CD4-positive, alpha-beta T cell (primary cell): ENCODE results near the gene GATA5. TPM values are rescaled to one million over a fixed set of nuclear protein-coding genes. Genes with fewer than 3 reads are reported as not detected.

Experiments used
- ATAC-seq: fragments of 200-7000 bp; cut with Tn5 transposase; one replicate; pipeline ENCODE4 v1.10.0; 2022; ENCODE audit warnings: mild to moderate bottlenecking; ENCODE audit not compliant: poor library complexity
- CTCF ChIA-PET: fragments of 350-600 bp; sonication (Branson Sonifier 250); formaldehyde crosslinking; loops from one replicate; lab custom pipeline; 2021; ENCODE audit warnings: antibody characterized with exemption, inconsistent platforms; lab: Charles Lee
- POLR2A ChIA-PET: fragments of 350-600 bp; sonication (Branson Sonifier 250); formaldehyde crosslinking; loops from one replicate; lab custom pipeline; 2021; ENCODE audit warnings: antibody characterized with exemption, inconsistent platforms; lab: Charles Lee
- DNase-seq, 14 experiments: peaks; one replicate each; pipeline ENCODE4 v3.0.0-alpha.2; 2013 to 2020; ENCODE audit warnings: mixed read lengths in 2 of 14
- H3K27ac ChIP-seq, 2 donors: one replicate each; pipeline versions ENCODE4 v1.5.1 to v1.7.0; 2013; ENCODE audit warnings: low read length in 2 of 2, low read depth in 1 of 2, mild to moderate bottlenecking in 1 of 2
- H3K27me3 ChIP-seq, 2 experiments: 1 replicate in 1 of 2; 2 replicates in 1 of 2; pipeline versions ENCODE4 v1.6.1 to v1.7.0; 2013; ENCODE audit warnings: low read length in 2 of 2, control low read depth in 1 of 2, mild to moderate bottlenecking in 1 of 2, moderate library complexity in 1 of 2; ENCODE audit not compliant: insufficient read depth in 2 of 2, control insufficient read depth in 1 of 2
- H3K36me3 ChIP-seq: one replicate; pipeline ENCODE4 v1.6.1; 2013; ENCODE audit warnings: low read length, control low read depth; ENCODE audit not compliant: insufficient read depth
- H3K4me1 ChIP-seq: one replicate; pipeline ENCODE4 v1.6.1; 2013; ENCODE audit warnings: low read length, control low read depth; ENCODE audit not compliant: insufficient read depth
- H3K4me3 ChIP-seq: one replicate; pipeline ENCODE4 v1.5.1; 2013; ENCODE audit warnings: mild to moderate bottlenecking, low read length, moderate library complexity
- H3K9me3 ChIP-seq, 2 experiments: 1 replicate in 1 of 2; 2 replicates in 1 of 2; pipeline versions ENCODE4 v1.6.1 to v1.7.0; 2013; ENCODE audit warnings: low read length in 2 of 2, mild to moderate bottlenecking in 2 of 2, control low read depth in 1 of 2, moderate library complexity in 1 of 2; ENCODE audit not compliant: control insufficient read depth in 1 of 2, insufficient read depth in 1 of 2
- H3K27ac Mint-ChIP-seq: one replicate; pipeline ENCODE4 v1.8.0; 2020; ENCODE audit warnings: mixed read lengths
- H3K27me3 Mint-ChIP-seq: one replicate; pipeline ENCODE4 v1.8.0; 2021; ENCODE audit warnings: mixed read lengths
- H3K36me3 Mint-ChIP-seq: one replicate; pipeline ENCODE4 v1.8.0; 2021; ENCODE audit warnings: low read depth, mixed read lengths
- H3K4me1 Mint-ChIP-seq: one replicate; pipeline ENCODE4 v1.8.0; 2021; ENCODE audit warnings: low read depth, mixed read lengths
- H3K4me3 Mint-ChIP-seq: one replicate; pipeline ENCODE4 v1.8.0; 2020; ENCODE audit warnings: mild to moderate bottlenecking, mixed read lengths
- H3K9me3 Mint-ChIP-seq: one replicate; pipeline ENCODE4 v1.8.0; 2020; ENCODE audit warnings: mixed read lengths
- intact Hi-C, 2 experiments: fragments of 100-400 bp; cut with DNase I in 1 of 2; cut with micrococcal nuclease in 1 of 2; formaldehyde crosslinking; loops; one replicate each; pipeline versions ENCODE4 v1.15.1 to v1.9.0; 2023 to 2025; cut with DNase I, micrococcal nuclease
- total RNA-seq, 174 experiments: library from RNA in 2 of 174; stranded (reverse) in 2 of 174; gene quantifications; one replicate each; pipeline ENCODE4 v1.2.3 and lab custom pipeline; 2021 to 2026
- TF ChIP-seq, protein P1 (sequence below): fragments of 200-600 bp; IDR thresholded peaks from one replicate; pipeline ENCODE4 v1.8.0; 2022; ENCODE audit warnings: antibody characterized with exemption, mild to moderate bottlenecking

GATA5 gene
- total RNA-seq, 2 experiments from 2014 or later = not detected

DNA sequence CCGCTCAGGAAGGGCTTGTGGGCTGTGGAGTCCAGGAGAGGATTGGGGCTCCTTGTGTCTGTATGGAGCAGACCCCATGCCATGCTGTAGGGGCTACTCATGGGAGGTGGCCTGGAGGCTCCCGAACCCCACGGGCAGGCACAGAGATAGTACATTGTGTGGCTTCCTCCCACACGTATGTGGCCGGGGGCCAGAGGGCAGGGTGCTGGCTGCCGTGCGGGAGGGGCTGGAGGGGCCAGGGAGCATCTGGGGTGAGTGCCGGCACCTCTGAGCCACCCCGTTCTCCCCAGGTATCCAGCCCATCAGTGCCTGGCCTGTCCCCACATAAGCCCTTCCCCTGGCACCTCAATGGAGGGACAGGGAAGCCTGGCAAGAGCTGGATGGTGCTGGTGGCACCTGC, 56.0 kb downstream of the GATA5 start:
- ATAC-seq = no peak
- Histone ChIP-seq H3K27me3 (peaks cover 0 to 7% of the 10 kb centered on the region in 2 experiments), H3K27ac (no peak overlapping the region), H3K4me3 (no peak overlapping the region), H3K9me3 (peaks cover 0 to 7% of the 10 kb centered on the region in 2 experiments), H3K36me3 (no peaks in the 10 kb centered on the region), H3K4me1 (no peaks in the 10 kb centered on the region)
- ChIA-PET CTCF (no interaction called here), POLR2A (no interaction called here)
- TF ChIP-seq, protein P1, sequence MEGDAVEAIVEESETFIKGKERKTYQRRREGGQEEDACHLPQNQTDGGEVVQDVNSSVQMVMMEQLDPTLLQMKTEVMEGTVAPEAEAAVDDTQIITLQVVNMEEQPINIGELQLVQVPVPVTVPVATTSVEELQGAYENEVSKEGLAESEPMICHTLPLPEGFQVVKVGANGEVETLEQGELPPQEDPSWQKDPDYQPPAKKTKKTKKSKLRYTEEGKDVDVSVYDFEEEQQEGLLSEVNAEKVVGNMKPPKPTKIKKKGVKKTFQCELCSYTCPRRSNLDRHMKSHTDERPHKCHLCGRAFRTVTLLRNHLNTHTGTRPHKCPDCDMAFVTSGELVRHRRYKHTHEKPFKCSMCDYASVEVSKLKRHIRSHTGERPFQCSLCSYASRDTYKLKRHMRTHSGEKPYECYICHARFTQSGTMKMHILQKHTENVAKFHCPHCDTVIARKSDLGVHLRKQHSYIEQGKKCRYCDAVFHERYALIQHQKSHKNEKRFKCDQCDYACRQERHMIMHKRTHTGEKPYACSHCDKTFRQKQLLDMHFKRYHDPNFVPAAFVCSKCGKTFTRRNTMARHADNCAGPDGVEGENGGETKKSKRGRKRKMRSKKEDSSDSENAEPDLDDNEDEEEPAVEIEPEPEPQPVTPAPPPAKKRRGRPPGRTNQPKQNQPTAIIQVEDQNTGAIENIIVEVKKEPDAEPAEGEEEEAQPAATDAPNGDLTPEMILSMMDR = no peak
- intact Hi-C loops = no loop called here
- no peak overlapping the region for H3K4me3 Mint-ChIP-seq
- no peaks in the 10 kb centered on the region for H3K9me3 Mint-ChIP-seq
- H3K36me3 Mint-ChIP-seq = no peaks in the 10 kb centered on the region
- no peak for DNase-seq
- no peaks in the 10 kb centered on the region for H3K27me3 Mint-ChIP-seq
- H3K4me1 Mint-ChIP-seq = no peaks in the 10 kb centered on the region
- H3K27ac Mint-ChIP-seq = no peak overlapping the region

DNA sequence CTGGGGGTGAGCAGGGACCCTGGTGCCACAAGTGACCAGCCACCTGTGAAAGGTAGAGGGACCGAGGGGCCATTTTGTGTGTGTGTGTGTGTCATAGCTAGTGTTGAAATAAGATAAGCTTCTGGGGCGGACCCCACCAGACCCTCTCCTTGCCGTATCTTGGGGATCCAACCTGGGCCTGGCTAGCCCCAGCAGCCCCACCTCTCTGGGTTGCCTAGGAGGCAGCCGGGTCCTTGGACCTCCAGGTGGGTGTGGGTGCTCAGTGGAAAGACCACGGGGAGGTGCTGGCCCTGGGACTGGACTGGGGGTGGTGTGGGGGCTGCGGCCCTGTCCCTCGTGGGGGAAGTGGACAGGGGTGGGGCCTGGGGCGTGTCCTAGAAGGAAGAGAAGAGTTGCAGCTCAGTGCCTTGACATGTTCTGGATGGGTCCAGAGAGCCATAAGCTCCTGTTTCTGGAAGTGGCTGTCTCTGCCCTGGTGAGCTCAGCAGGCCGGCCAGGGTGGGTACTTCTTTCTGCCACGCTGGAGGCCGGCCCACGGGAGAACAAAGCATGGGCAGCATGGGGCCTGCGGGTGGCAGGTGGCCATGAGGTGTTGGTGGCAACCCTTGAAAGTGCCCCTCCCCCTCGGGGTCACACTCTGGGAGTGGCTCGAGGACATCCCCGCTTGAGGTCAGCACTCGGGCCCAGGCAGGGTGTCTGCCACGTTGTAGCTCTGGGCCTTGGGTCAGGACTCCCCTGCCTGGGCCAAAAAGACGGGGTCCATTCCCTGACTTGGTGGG, 56.9 kb downstream of the GATA5 start:
- no peaks in the 10 kb centered on the region for H3K4me1 ChIP-seq
- no peak overlapping the region for H3K4me3 Mint-ChIP-seq
- intact Hi-C loops = no loop called here
- H3K27ac Mint-ChIP-seq = no peak overlapping the region
- peaks cover 0 to 4% of the 10 kb centered on the region in 2 experiments for H3K27me3 ChIP-seq
- H3K27me3 Mint-ChIP-seq = no peaks in the 10 kb centered on the region
- ChIA-PET CTCF (no interaction called here), POLR2A (no interaction called here)
- no peak overlapping the region for H3K27ac ChIP-seq
- ATAC-seq = no peak
- TF ChIP-seq, protein P1 = no peak
- DNase-seq = no peak
- H3K9me3 Mint-ChIP-seq = no peaks in the 10 kb centered on the region
- no peaks in the 10 kb centered on the region for H3K4me1 Mint-ChIP-seq
- no peaks in the 10 kb centered on the region for H3K36me3 Mint-ChIP-seq
- H3K4me3 ChIP-seq = no peak overlapping the region
- no peaks in the 10 kb centered on the region for H3K36me3 ChIP-seq
- peaks cover 0 to 7% of the 10 kb centered on the region in 2 experiments for H3K9me3 ChIP-seq

DNA sequence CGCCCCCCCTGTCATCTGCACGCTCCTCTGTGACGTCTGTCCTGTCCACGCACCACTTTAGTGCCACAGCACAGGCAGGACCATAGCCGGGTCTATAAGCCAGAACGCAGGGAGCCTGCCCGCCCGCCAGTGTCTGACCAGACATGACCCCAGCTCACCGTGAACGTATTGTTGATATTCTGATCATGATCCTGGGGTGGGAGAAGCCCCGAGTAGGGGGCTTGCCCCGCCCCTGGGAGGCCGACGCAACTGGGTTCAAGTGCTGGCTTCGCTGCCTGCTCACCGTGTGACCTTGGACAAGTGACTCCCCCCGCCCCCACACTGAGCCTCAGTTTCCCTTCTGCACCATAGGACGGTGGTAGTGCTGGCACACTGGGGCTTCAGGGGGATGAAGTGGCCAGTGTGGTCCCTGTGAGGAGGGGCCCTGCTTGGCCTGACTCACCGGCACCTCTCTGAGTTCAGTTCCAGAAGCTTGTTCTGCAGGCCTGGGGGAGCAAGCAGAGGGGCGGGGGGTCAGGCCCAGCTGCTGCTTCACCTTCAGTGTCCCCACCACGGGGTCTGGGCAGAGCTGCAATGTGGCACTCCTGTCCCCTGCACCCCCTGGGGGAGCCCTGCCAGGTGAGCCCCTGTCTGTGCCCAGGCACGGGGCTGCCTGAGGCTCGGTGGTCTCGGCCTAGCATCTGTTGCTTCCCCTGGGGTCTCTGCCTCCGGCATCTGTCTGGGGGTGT, 57.6 kb downstream of the GATA5 start:
- TF ChIP-seq, protein P1 = no peak
- H3K4me1 Mint-ChIP-seq = no peaks in the 10 kb centered on the region
- no peaks in the 10 kb centered on the region for H3K9me3 Mint-ChIP-seq
- H3K36me3 Mint-ChIP-seq = no peaks in the 10 kb centered on the region
- H3K27ac ChIP-seq = no peak overlapping the region
- H3K4me3 Mint-ChIP-seq = no peak overlapping the region
- H3K9me3 ChIP-seq = peaks cover 0 to 7% of the 10 kb centered on the region in 2 experiments
- no peaks in the 10 kb centered on the region for H3K36me3 ChIP-seq
- intact Hi-C loops = no loop called here
- H3K27me3 ChIP-seq = peaks cover 0 to 4% of the 10 kb centered on the region in 2 experiments
- ChIA-PET CTCF (no interaction called here), POLR2A (no interaction called here)
- no peaks in the 10 kb centered on the region for H3K4me1 ChIP-seq
- H3K4me3 ChIP-seq = no peak overlapping the region
- no peaks in the 10 kb centered on the region for H3K27me3 Mint-ChIP-seq
- no peak for ATAC-seq
- no peak for DNase-seq
- no peak overlapping the region for H3K27ac Mint-ChIP-seq
